Endothelial cell of umbilical vein (primary cell): Measurements from ENCODE around the gene HOXA3. TPM values are rescaled to one million over a fixed set of nuclear protein-coding genes. Genes with fewer than 3 reads are reported as not detected.

Experiments
- BruUV-seq: library from RNA; stranded (reverse); fragments of 400-500 nt; replicated peaks from 2 replicates; lab custom pipeline; 2021; lab: Mats Ljungman, UMichigan
- CTCF ChIA-PET: fragments of 300-600, 350-600 bp; sonication (Branson Sonifier 250); formaldehyde crosslinking; loops from one replicate; lab custom pipeline; 2021; ENCODE audit warnings: antibody characterized with exemption, inconsistent platforms; lab: Charles Lee
- POLR2A ChIA-PET: fragments of 300-600, 350-600 bp; sonication (Branson Sonifier 250); formaldehyde crosslinking; loops from one replicate; lab custom pipeline; 2021; ENCODE audit warnings: antibody characterized with exemption, inconsistent platforms; lab: Charles Lee
- DNase-seq: peaks from one replicate; pipeline ENCODE4 v3.0.0-alpha.2; 2011; ENCODE audit warnings: low read depth, low spot score
- FAIRE-seq: peaks from 2 replicates; lab custom pipeline; 2011; peaks lifted over from hg19 to GRCh38; lab: Jason Lieb, UNC
- H2AFZ ChIP-seq: 2 replicates; pipeline ENCODE4 v1.6.0; 2012; ENCODE audit warnings: low read depth, low read length, control low read depth, inconsistent platforms
- H3K27ac ChIP-seq: 2 replicates; pipeline ENCODE4 v1.5.1; 2011; ENCODE audit warnings: low read depth, mild to moderate bottlenecking, control low read depth, low read length, moderate library complexity; ENCODE audit not compliant: insufficient read depth
- H3K27me3 ChIP-seq, 2 experiments: 2 replicates each; pipeline versions ENCODE4 v1.6.0 to v1.6.1; 2011; ENCODE audit warnings: low read length in 2 of 2, mixed read lengths in 1 of 2; ENCODE audit not compliant: control insufficient read depth in 2 of 2, insufficient read depth in 2 of 2
- H3K36me3 ChIP-seq, 2 experiments: 2 replicates in 1 of 2; 3 replicates in 1 of 2; pipeline ENCODE4 v1.5.1; 2011; ENCODE audit warnings: low read length in 2 of 2, mild to moderate bottlenecking in 1 of 2, moderate library complexity in 1 of 2; ENCODE audit not compliant: control insufficient read depth in 2 of 2, insufficient read depth in 2 of 2; ENCODE audit errors: extremely low read depth in 1 of 2
- H3K4me1 ChIP-seq: 3 replicates; pipeline ENCODE4 v1.5.1; 2011; ENCODE audit warnings: mild to moderate bottlenecking, low read length; ENCODE audit not compliant: control insufficient read depth, insufficient read depth; ENCODE audit errors: extremely low read depth
- H3K4me2 ChIP-seq: 2 replicates; pipeline ENCODE4 v1.6.1; 2011; ENCODE audit warnings: low read length, control low read depth, mixed read lengths; ENCODE audit not compliant: insufficient read depth
- H3K4me3 ChIP-seq, 3 experiments: fragments of 200-600 bp in 1 of 3; sonication (generic), shearing (Covaris generic) in 1 of 3; replicated peaks in 1 of 3; 2 replicates each; pipeline ENCODE4 v1.5.1; 2011 to 2016; ENCODE audit warnings: control low read depth in 3 of 3, low read length in 3 of 3, mild to moderate bottlenecking in 2 of 3, inconsistent platforms in 1 of 3, low read depth in 1 of 3, moderate library complexity in 1 of 3; ENCODE audit not compliant: insufficient read depth in 1 of 3
- H3K79me2 ChIP-seq: 2 replicates; pipeline ENCODE4 v1.6.0; 2012; ENCODE audit warnings: low read length, inconsistent platforms; ENCODE audit not compliant: control insufficient read depth, insufficient read depth
- H3K9ac ChIP-seq: replicated peaks from 2 replicates; pipeline ENCODE3; 2011; ENCODE audit warnings: low read length, control low read depth; ENCODE audit not compliant: insufficient read depth; ENCODE audit errors: extremely low read depth
- H3K9me1 ChIP-seq: replicated peaks from 3 replicates; pipeline ENCODE4 v1.6.0; 2011; ENCODE audit warnings: mild to moderate bottlenecking, low read length; ENCODE audit not compliant: control insufficient read depth, insufficient read depth; ENCODE audit errors: extremely low read depth
- H3K9me3 ChIP-seq: replicated peaks from 2 replicates; pipeline ENCODE4 v1.5.1; 2012; ENCODE audit warnings: low read length, inconsistent platforms; ENCODE audit not compliant: control insufficient read depth, insufficient read depth
- H4K20me1 ChIP-seq: replicated peaks from 2 replicates; pipeline ENCODE3; 2011; ENCODE audit warnings: mild to moderate bottlenecking, low read length; ENCODE audit not compliant: control insufficient read depth, insufficient read depth; ENCODE audit errors: extremely low read depth
- EZH2 ChIP-seq: IDR thresholded peaks from 2 replicates; pipeline ENCODE4 v1.6.1; 2012; ENCODE audit warnings: borderline replicate concordance, low read depth, mild to moderate bottlenecking, moderate library complexity, low read length, inconsistent platforms; ENCODE audit not compliant: severe bottlenecking
- FOS ChIP-seq: IDR thresholded peaks from 2 replicates; pipeline ENCODE4 v1.6.1; 2011; ENCODE audit warnings: mild to moderate bottlenecking, low read length, moderate library complexity, borderline replicate concordance; ENCODE audit not compliant: insufficient read depth
- GATA2 ChIP-seq: IDR thresholded peaks from 2 replicates; pipeline ENCODE4 v1.7.0; 2011; ENCODE audit warnings: low read depth, mild to moderate bottlenecking, moderate library complexity, mixed read lengths, low read length; ENCODE audit not compliant: insufficient read length, insufficient read depth
- JUN ChIP-seq: IDR thresholded peaks from 2 replicates; pipeline ENCODE4 v1.6.1; 2011; ENCODE audit warnings: borderline replicate concordance, low read depth; ENCODE audit not compliant: insufficient read length, insufficient read depth
- MYC ChIP-seq: IDR thresholded peaks from one replicate; pipeline ENCODE4 v1.6.1; 2011; ENCODE audit warnings: mild to moderate bottlenecking, low read depth, low read length
- POLR2A ChIP-seq: IDR thresholded peaks from 2 replicates; pipeline ENCODE4 v1.6.1; 2012; ENCODE audit warnings: low read depth, mild to moderate bottlenecking, control low read depth, low read length
- POLR2AphosphoS5 ChIP-seq: IDR thresholded peaks from 2 replicates; pipeline ENCODE4 v1.6.1; 2012; ENCODE audit warnings: low read depth, mild to moderate bottlenecking, control low read depth, low read length, moderate library complexity; ENCODE audit not compliant: insufficient read depth
- dilution Hi-C: fragments of 300-500 bp; cut with MboI; formaldehyde crosslinking; loops from one replicate; pipeline ENCODE4 v1.15.0; 2019; ENCODE audit warnings: low sequenced_read_pairs; ENCODE audit not compliant: extremely low pct_ligation_motif_present
- intact Hi-C: fragments of 100-400 bp; cut with micrococcal nuclease; formaldehyde crosslinking; loops from one replicate; pipeline ENCODE4 v1.10.0; 2022
- polyA plus RNA-seq, 4 experiments: library from polyadenylated mRNA; depleted of rRNA in 3 of 4; stranded (reverse) in 3 of 4; unstranded in 1 of 4; fragments of >200 nt; gene quantifications; 2 replicates each; pipeline versions ENCODE4 v1.2.1 to v1.2.3, GENCODE V29; 2011 to 2012; ENCODE audit warnings: missing spikeins in 1 of 4
- total RNA-seq: library from RNA; stranded (reverse); gene quantifications from 2 replicates; pipeline ENCODE4 v1.2.3, GENCODE V29; 2021
- TF ChIP-seq, protein P1 (sequence below): IDR thresholded peaks from 2 replicates; pipeline ENCODE4 v1.6.1; 2011; ENCODE audit not compliant: insufficient read depth, insufficient read length
- TF ChIP-seq, protein P2 (sequence below), 2 donors: IDR thresholded peaks; 1 replicate in 1 of 2; 2 replicates in 1 of 2; pipeline ENCODE4 v1.5.1; 2011; ENCODE audit warnings: low read length in 2 of 2, mild to moderate bottlenecking in 2 of 2, moderate library complexity in 2 of 2, control low read depth in 1 of 2, inconsistent platforms in 1 of 2, low read depth in 1 of 2; ENCODE audit not compliant: insufficient read depth in 1 of 2; ENCODE audit errors: extremely low read depth in 1 of 2

The HOXA3 gene
- total and polyA plus RNA-seq, 2 donors (not counting 3 experiments of a cell fraction or from before 2014, with no cell fraction given) = 4.7 to 14.0 TPM

DNA sequence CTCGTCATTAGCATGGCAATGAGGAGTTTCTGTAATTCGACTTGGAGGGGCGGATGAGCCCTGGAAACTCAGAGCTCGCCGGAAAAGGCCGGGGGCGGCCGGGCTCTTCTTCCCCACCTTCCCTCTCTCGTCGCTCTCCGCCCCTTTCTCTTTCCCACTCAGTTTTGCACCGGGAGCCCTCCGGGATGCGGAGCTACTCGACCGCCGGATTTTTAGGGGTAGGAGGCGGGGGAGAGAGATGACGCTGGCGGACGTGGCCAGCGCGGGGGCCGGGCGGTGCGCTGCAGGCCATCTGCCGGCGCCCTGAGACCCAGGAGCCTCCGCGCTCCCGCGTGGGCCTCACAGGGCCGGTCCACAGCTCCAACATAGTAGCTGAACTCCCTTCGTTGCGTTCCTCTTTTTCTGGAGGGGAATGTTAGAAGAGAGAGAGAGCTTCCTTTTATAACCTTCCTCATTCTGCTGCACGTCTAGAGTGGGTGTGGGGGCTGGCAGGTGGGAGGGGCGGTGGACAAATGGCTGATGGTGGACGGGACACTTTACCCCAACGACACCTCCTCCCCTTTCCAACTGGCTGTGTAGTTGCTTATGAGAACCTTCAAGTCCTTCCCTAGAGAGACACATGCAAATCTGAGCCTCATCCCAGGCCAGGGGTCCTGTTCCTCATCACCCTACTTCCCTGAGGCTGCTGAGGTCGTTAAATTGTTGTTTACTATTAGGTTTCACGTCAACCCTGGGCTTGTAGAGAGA is 55.4 kb downstream of the HOXA3 start:
- H4K20me1 ChIP-seq = no peaks in the 10 kb centered on the region
- no peaks in the 10 kb centered on the region for H3K9me3 ChIP-seq
- H3K4me3 ChIP-seq = peak overlapping the region; percentile 80 to 92 (median 86)
- peaks cover 67% of the 10 kb centered on the region for H3K79me2 ChIP-seq
- peak overlapping the region; percentile 74 for H3K4me2 ChIP-seq
- no TSS peak for BruUV-seq
- H3K27me3 ChIP-seq = no peaks in the 10 kb centered on the region
- no peak overlapping the region for H2AFZ ChIP-seq
- intact Hi-C loops (loop anchor here (1.0 to 2.0 kb wide), 6 partner anchors 33 to 1241 kb away; partner anchors contain the start of genes HOXA4 and SKAP2), dilution Hi-C loops (no loop called here)
- FAIRE-seq = peak; percentile 35
- TF ChIP-seq MYC = no peak
- peak; percentile 53 for TF ChIP-seq POLR2A
- H3K27ac ChIP-seq = peak overlapping the region; percentile 93
- ChIA-PET POLR2A (interaction anchor here (1.1 to 1.9 kb wide), 4 partner anchors 12 to 24 kb away, joined by 3 to 7 read pairs (median 4); no protein-coding TSS in a partner anchor), CTCF (interaction anchor here (0.7 to 9.6 kb wide), 14 partner anchors 9 to 727 kb away, joined by 3 to 124 read pairs (median 4); partner anchors contain the start of gene HOXA5)
- H3K36me3 ChIP-seq = peaks cover 0 to 3% of the 10 kb centered on the region in 2 experiments
- H3K9ac ChIP-seq = peak overlapping the region; percentile 90
- DNase-seq = peak; percentile 53
- peaks cover 50% of the 10 kb centered on the region for H3K4me1 ChIP-seq
- no peaks in the 10 kb centered on the region for H3K9me1 ChIP-seq

DNA sequence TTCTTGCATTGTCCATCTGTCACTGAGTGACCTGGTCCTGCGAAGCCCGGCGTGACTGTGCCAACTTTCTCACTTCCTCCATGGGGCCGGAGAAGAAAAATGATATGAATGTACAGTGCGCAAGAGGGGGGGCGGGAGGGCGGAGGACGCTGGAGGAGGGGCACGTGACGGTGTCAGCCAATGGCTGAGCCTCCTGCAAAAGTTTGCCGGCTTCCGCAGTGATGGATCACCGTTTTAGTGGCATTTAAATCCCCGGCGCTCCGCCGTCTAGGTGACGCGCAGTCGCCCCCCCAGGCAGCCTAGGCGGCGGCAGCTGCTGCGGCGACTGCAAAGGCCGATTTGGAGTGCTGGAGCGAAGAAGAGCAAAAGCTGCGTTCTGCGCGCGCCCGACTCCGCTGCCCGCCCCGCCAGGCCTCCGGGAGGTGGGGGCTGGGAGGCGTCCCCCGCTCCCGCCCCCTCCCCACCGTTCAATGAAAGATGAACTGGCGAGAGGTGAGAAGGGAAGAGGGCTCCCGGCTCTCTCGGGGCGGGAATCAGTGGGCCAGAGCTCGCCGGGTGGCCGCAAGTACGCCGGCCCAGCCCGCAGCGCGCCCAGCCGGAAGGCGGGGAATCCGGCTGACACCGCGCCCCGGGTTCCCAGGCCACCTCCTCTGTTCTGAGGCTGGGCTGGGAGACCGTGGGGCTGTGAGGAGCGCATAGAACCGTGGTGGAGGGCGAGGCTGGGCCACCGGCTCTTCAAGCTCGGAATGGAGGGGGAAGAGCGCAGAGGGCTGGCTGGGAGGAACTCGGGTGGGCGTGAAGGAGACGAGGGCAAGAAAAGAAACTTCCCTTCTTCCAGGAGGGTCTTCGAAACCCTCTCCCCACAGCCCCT is 56.3 kb downstream of the HOXA3 start, which contains the start of gene HOXA1:
HOXA1 (minus strand) TSS at position 104 of the 871 bp plus-strand sequence; CDS start at position 16, 88 bp downstream.
- Histone ChIP-seq H3K9ac (peak within 1 kb of the TSS; percentile 90), H3K36me3 (peaks cover 0 to 3% of the 10 kb centered on the region in 2 experiments), H3K9me1 (no peaks in the 10 kb centered on the region), H3K9me3 (no peaks in the 10 kb centered on the region), H3K4me1 (peaks cover 48% of the 10 kb centered on the region), H3K79me2 (peaks cover 59% of the 10 kb centered on the region), H3K27me3 (no peaks in the 10 kb centered on the region), H3K27ac (peak within 1 kb of the TSS; percentile 93), H2AFZ (peak within 1 kb of the TSS; percentile 56), H4K20me1 (no peaks in the 10 kb centered on the region), H3K4me2 (peak within 1 kb of the TSS; percentile 74), H3K4me3 (peak within 1 kb of the TSS; percentile 80 to 92 (median 86))
- intact Hi-C loops (loop anchor here (1.0 to 2.0 kb wide), 7 partner anchors 29 to 1240 kb away; partner anchors contain the start of genes HOXA4 and SKAP2), dilution Hi-C loops (no loop called here)
- TF ChIP-seq GATA2 (no peak), EZH2 (no peak), POLR2A (peak; percentile 92), POLR2AphosphoS5 (peak; percentile 82), JUN (no peak), FOS (no peak), MYC (no peak)
- TF ChIP-seq, protein P1, sequence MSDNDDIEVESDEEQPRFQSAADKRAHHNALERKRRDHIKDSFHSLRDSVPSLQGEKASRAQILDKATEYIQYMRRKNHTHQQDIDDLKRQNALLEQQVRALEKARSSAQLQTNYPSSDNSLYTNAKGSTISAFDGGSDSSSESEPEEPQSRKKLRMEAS = peak; percentile 94
- TF ChIP-seq, protein P2, sequence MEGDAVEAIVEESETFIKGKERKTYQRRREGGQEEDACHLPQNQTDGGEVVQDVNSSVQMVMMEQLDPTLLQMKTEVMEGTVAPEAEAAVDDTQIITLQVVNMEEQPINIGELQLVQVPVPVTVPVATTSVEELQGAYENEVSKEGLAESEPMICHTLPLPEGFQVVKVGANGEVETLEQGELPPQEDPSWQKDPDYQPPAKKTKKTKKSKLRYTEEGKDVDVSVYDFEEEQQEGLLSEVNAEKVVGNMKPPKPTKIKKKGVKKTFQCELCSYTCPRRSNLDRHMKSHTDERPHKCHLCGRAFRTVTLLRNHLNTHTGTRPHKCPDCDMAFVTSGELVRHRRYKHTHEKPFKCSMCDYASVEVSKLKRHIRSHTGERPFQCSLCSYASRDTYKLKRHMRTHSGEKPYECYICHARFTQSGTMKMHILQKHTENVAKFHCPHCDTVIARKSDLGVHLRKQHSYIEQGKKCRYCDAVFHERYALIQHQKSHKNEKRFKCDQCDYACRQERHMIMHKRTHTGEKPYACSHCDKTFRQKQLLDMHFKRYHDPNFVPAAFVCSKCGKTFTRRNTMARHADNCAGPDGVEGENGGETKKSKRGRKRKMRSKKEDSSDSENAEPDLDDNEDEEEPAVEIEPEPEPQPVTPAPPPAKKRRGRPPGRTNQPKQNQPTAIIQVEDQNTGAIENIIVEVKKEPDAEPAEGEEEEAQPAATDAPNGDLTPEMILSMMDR (IDR thresholded peaks at IDR 0.05; ENCODE audit: extremely low read depth in 1 of 2, insufficient read depth in 1 of 2, low read depth in 1 of 2, low read length in 2 of 2) = peak in 1 of 2 donors; percentile 10
- ChIA-PET POLR2A (interaction anchor here (0.6 to 1.2 kb wide), 4 partner anchors 13 to 39 kb away, joined by 3 to 7 read pairs (median 4); no protein-coding TSS in a partner anchor), CTCF (interaction anchor here (1.0 to 9.6 kb wide), 13 partner anchors 10 to 727 kb away, joined by 3 to 124 read pairs (median 4); partner anchors contain the start of gene HOXA5)
- DNase-seq (peak; percentile 95), FAIRE-seq (peak; percentile 94)
- BruUV-seq = TSS peak; percentile 13
